HT-29 (cell line): ENCODE results near the gene STX2. TPM values are rescaled to one million over a fixed set of nuclear protein-coding genes. Genes with fewer than 3 reads are reported as not detected.
"Not testable (repeated sequence)": the region's sequence is repeated elsewhere in the genome, so short reads cannot be mapped to it uniquely, and the experiment has no call there.

Experiments used
- DNase-seq: peaks from one replicate; pipeline ENCODE4 v3.0.0-alpha.2; 2015; ENCODE audit warnings: low spot score
- total RNA-seq: library from RNA; depleted of rRNA; stranded (reverse); fragments of >200 nt; shearing (Covaris generic); gene quantifications from 2 replicates; pipeline ENCODE4 v1.2.3, GENCODE V29; 2014; rRNA removed

STX2 gene
- 5.5 and 5.8 TPM in 2 replicates for total RNA-seq

DNA sequence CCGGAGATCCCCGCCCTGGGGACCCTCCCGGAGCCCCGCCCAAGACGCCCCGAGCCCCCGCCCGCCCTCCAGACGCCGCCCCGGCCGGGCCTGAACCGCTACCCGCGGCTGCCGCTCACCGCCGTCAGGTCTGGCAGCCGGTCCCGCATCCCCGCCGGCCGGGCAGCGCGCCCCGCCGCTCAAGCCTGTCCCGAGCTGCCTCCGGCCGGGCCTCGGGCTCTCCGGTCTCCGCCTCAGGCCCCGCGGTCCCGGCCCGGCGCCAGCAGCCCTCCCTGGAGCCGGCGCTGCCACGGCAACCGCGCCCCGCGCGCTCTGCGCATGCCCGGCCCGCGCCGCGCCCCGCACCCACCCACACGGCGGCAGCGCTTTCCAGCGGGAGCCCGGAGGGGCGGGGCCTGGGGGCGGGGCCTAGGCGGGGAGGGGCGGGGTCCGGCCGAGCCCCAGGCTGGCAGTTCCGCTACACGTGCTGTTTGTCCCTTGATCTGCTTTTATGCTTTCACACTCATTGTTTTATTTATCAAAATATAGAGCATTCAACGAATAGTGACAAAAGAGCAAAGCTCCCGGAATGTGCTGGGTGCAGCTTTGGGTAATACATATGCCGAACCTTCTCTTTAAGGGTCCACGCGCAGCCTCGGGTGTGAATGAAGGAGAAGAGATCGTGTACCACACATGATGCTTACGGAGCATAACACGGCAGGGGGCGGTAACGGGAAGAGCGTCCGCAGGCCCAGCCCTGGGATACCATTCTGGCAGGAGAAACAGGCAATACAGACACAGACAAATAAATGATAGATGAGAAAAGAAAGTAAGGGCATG is at the start of gene STX2:
Gene STX2, minus strand, starts transcription at position 300 of the 819 bp plus-strand sequence. Its CDS starts 151 bp downstream, at position 149.
- peak; percentile 65 for DNase-seq

DNA sequence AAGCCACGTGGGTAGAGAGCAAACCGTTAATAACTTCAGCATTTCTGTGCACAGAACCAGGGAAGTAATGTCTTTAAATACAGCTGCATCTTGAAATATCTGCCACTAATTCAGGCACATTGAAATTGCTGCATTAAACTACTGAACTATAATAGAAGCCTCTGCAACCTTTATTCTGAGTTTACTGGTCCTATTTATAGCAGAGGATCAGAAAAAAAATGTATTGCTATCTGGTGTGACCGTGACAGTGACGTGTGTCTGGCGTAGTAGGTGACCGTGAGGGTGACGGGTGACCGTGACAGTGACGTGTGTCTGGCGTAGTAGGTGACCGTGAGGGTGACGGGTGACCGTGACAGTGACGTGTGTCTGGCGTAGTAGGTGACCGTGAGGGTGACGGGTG is 48.1 kb upstream of the STX2 start:
- not testable (repeated sequence) for DNase-seq

DNA sequence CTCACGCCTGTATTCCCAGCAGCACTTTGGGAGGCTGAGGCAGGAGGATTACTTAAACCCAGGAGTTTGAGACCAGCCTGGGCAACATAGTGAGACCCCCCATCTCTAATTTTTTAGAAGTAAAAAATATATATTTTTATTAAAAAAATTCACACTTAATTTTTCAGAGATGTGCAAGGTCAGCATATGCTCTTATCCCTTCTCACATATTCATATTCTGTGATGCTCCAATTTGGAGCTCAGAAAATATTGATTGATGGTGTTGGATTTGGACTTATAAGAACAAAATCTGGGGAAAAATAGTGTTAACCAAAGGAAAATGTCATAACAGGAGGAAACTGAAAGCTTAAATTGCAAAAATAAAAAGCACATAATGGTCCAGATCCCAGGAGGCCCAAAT is 42.5 kb upstream of the STX2 start:
- DNase-seq = no peak

DNA sequence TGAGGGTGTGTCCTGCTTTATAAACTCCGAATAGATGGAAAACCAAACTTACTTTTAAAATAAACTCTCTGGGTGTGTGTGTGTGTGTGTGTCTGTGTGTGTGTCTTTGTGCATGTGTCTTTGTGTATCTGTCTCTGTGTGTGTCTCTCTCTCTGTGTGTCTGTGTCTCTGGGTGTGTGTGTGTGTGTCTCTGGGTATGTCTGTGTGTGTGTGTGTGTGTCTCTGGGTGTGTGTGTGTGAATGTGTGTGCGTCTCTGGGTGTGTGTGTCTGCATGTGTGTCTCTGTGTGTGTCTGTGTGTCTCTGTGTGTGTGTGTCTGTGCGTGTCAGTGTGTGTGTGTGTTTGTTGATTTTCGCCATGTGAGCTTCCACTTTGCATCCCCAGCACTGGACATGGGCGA is 42.0 kb upstream of the STX2 start:
- no peak for DNase-seq

DNA sequence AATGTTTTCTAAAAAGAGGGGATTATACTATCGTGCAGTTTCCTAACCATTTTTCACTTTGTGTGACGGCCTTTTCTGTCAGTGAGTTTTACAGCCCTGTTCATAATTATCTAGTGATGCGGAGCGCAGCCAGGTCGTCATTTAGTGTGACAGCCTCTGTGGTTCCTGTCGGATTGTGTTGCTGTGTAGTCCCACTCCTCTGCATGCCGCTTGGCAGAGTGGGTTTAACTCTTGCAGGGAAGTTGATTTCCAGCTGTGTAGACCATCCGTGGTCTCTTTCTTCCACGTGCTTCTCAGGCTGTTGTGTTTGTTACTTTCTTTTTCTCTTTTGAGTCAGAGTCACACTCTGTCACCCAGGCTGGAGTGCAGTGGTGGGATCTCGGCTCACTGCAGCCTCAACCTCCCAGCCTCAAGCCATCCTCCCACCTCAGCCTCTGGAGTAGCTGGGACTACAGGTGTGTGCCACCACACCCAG is 41.4 kb upstream of the STX2 start:
- DNase-seq = no peak

DNA sequence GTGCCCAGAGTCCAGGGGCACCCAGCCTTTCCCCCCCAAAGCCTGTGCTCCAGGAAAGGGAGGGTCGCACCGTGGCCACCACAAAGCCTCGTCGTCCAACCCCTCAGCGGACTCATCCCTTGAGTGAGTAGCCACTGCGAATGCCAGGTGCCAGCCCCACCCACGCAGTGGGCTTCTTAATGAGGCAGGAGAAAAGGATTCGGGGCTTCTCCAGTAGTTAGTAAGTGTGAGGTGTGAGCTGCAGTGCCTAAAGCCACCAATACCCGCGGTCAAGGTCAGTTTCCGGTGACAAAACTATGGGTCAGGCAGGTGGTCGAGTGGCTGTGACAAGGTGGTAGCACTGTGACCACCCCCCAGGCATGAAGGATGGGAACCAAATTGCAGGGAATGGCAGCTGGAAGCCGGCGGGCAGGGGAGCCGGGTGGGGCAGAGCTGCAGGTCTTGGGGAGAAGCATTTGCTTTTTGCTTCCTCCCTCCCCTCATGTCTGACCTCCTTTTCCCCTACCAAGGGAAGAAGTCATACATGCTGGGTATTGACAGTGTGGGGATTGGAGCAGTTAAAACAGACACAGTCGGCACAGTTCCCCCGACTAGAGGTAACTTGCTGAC is 40.8 kb upstream of the STX2 start:
- DNase-seq = no peak

DNA sequence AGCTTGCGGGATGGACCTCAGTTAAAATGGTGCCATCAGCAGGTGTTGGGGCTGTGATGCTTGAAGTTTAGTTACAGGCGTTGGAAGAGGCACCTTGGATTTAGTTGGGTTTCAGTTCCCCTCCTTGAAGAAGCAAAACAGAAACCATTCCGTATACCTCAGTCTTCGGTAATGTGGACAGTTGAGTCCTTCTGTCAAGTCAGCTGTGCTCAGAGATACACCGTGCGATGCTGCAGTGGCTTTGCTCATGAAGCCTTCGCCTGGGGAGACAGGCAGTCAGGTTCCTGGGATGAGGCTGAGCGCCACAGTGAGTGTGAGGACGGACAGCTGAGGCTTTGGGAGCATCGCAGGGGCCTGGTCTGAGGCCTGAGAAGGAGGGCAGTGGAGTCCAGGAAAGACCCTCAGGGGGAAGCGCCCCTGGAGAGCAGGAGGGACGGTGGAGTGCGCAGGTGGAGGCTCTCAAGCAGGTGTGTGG is 40.2 kb upstream of the STX2 start:
- no peak for DNase-seq

DNA sequence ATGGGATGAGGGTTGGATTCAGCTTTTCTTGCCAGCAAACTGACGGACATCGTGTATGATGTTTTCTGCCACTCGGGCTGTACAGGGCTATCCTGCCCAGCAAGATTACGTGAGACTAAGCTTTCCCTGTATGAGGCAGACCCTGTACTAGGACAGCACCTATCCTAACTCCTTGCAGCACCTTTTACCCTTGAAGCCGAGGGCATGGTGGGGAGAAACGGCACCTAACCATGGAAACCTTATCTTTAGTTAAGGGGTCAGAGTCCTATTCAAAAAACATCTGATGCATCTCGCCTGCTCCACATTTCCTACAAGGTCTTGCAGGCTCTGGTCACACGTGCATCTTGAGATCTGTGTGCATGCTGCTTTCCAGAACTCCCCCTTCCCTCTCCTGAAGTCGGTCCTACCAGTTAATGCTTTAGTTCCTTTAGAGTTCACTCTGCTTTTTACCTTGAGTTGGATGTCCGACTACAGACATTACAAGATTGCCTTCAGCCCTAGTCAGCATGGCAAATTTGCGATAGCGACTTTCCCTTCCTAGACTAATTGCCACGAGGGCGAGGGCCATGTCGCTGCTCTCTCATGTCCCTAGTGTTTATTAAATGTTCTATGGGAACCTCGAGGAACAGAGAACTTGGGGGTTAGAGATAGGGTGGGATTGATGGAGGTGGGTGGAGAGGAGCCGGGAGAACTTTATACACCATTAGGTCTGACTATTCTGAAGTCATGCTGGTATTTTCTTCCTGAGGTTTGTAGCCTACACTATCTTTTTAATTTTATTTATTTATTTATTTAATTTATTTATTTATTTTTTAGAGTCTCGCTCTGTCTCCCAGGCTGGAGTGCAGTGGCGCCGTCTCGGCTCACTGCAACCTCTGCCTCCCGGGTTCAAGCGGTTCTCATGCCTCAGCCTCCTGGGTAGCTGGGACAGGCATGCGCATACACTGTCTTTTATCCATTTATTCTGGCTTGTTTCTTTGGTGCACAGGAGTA is 39.4 kb upstream of the STX2 start:
- peak; percentile 26 for DNase-seq

DNA sequence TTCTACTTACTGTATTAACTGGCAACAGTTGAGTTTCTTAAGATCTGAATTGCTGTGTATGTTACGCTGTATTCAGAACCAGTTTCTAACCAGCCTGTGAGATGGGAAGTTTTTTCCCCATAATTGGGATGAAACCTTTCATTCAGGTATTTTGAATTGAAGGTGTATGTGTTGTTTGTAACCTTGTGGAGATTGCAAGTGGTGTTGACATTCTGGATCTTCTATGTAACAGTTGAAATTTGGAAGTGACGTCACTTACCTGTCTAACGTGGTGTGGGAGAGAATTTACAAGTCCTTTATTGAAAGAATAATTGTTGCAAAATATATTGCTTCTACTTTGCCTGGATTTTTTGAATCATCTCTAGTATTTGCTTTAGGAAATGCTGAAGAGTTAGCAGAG is 38.3 kb upstream of the STX2 start:
- no peak for DNase-seq

DNA sequence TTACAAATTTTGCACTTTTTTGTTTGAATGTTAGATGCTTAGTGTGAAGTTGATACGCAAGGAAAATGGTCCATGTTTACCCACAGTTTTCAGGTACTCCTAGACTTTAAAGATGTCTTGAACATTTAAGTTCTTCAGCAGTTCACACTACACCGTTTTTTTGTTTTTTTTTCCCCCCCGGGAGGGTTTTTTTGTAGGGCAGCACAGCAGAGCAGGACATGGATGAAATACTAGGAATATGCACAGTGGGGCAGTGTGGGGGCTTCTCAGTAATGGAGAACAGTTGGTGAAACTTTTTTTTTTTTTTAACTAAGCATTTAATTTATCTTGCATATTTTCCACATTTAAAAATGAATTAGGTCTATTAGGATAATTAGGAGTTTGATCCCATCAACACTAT is 37.7 kb upstream of the STX2 start:
- DNase-seq = no peak

DNA sequence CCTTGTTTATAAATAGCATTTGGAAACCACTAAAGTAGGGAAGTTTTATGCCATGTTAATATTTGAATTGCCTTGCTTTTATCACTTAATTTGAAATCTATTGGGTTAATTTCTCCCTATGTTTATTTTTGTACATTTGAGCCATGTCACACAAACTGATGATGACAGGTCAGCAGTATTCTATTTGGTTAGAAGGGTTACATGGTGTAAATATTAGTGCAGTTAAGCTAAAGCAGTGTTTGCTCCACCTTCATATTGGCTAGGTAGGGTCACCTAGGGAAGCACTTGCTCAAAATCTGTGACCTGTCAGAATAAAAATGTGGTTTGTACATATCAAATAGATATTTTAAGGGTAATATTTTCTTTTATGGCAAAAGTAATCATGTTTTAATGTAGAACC is 37.2 kb upstream of the STX2 start:
- DNase-seq = no peak

DNA sequence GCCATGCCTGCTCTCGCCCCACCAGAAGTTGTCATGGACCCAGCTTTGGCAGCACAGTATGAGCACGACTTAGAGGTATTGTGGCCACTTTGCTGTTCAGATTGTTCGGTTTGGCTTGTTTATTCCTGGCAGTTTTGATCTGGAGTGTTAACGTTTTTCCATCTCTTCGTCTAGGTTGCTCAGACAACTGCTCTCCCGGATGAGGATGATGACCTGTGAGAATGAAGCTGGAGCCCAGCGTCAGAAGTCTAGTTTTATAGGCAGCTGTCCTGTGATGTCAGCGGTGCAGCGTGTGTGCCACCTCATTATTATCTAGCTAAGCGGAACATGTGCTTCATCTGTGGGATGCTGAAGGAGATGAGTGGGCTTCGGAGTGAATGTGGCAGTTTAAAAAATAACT is 36.7 kb upstream of the STX2 start:
- DNase-seq = not testable (repeated sequence)

DNA sequence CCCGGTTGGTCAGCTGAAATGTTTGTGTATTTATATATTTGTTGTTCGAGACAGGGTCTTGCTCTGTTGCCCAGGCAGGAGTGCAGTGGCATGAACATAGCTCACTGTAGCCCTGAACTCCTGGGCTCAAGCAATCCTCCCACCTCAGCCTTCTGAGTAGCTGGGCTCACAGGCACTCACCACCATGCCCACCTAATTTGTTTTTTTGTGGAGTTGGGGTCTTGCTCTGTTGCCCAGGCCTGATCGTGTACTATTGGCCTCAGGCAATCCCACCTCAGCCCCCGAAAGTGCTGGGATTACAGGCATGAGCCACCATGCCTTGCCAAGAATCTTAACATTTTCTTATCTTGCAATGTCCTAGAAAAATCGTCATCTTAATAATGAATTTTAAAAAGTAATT is 36.1 kb upstream of the STX2 start:
- DNase-seq = no peak

DNA sequence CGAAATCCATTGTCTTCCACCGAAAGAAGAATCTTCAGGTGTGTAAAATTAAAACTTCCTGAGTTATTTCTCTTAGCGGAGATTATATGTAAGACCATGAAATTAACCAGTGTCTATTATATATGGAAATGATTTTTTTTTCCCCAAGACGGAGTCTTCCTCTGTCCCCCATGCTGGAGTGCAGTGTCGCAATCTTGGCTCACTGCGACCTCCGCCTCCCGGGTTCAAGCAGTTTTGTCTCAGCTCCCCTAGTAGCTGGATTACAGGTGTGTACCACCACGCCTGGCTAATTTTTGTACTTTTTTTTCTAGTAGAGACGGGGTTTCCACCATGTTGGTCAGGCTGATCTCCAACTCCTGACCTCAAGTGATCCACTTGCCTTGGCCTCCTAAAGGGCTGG is 35.6 kb upstream of the STX2 start:
- no peak for DNase-seq

DNA sequence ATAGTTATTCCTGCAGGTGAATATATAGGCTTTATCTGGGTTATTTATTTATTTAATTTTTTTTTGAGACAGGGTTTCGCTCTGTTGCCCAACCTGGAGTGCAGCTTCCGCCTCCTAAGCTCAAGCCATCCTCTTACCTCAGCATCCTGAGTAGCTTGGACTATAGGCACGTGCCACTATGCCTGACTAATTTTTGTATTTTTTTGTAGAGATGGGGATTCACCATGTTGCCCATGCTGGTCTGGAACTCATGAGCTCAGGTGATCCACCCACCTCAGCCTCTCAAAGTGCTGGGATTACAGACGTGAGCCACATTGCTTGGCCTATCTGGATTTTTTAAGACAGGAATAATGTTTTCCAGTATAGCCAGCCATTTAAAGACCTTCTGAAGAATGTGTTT is 34.8 kb upstream of the STX2 start:
- DNase-seq = no peak

DNA sequence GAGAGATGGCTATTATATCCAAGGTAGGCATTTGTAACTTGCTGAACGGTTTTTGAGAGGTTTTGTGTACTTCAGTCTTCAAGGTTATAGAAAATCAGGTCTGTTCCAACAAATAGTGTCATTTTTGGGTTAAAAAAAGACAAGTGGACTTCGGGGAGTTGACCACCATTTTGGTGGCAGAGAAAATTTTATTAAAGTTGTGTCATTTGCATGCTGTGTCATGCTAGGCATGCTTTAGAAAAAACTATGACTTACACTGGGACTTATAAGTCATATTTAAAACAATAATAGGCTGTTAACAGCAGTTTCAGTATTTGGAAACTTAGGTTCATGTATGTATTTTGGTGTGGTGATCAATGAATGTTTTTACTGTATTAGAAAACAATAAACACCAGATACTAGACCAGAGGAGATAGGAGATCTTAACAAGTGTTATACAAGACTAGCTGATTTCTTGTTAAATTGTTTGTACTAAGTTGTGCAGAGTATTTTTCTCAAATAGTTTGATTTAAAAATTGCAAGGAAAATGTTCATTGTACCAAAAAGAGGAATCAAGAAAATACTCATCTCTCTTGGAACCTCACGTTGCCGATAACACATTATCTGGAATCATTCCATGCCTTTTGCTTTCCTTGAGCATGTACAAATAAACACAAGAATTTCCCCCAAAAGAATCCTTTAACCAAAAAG is 34.2 kb upstream of the STX2 start:
- DNase-seq = no peak

DNA sequence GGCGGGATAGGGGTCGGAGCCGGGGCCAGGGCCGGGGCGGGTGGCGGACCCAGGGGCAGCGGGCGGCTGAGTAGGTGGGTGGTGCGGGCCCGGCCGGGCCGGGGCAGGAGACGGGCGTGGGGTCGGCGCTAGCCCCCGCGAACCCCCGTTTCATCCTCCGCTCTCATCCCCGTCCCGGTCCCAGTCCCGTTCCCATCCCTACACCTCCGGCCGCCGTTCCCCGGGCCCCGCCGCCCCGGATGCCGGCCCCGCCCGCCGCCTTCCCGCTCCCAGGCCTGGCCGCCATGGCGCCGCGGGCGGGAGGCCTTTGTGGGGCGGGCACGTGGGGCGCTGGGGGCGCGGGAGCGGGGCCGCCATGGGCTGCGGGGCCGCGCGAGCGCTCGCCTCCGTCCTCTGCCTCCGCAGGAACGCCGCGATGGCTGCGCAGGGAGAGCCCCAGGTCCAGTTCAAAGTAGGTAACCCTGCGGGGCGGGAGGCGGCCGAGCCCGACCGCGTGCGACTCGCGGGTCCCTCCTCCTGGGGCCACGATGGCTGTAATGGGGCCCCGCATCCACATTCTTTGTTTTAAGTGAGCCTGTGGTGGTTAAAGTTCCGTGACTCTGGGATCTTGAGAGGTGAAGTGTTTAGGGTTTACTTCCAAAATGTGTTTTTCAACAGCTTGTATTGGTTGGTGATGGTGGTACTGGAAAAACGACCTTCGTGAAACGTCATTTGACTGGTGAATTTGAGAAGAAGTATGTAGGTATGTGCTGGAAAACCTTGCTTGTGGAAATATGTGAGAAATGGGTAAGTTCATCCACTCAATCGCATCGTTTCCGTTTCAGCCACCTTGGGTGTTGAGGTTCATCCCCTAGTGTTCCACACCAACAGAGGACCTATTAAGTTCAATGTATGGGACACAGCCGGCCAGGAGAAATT is 33.4 kb upstream of the STX2 start:
- peak; percentile 41 for DNase-seq

DNA sequence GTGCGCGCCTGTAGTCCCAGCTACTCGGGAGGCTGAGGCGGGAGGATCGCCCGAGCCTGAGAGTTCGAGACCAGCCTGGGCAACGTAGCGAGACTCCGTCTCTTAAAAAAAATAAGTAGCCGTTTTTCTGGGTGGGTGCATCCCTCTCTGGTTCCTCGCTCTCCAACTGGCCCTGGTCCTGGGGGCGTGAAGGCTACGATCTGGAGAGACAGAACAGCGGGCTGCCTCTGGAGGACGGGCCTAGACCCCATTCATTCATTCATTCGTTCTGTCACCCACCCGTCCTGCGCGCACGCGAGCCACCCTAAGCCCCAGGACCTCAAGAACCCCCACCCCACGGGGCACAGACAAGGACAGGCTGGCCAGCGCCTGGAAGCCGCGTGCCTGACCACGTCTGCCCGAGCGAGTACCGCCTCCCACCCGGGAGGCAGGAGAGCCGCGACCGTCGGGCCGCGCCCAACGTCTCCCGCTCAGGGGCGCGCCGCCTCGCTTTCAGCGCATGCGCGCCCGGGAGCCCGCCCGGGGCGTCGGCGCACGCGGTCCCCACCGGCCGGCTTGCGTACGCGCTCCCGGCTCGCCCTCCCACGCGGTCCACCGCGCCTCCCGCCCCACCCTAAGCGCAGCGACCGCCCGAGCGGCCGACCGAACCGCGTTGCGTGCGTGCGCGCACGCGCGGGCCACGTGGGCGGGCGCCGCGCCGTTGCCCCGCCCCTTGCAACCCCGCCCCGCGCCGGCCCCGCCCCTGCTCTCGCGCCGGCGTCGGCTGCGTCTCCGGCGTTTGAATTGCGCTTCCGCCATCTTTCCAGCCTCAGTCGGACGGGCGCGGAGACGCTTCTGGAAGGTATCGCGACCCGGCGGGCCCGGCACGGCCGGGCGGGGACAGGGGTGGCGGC is 32.5 kb upstream of the STX2 start, which contains the start of gene RAN:
Gene RAN, plus strand, starts transcription at position 781 of the 893 bp plus-strand sequence. CDS start 528 bp downstream, outside the sequence.
- peak; percentile 92 for DNase-seq
